GM23248 (cell line): ENCODE results near the gene C7orf57.

Source experiments
- EZH2 ChIP-seq: fragments of 200-600 bp; sonication (generic); IDR thresholded peaks from 2 replicates; pipeline ENCODE4 v1.6.1; 2018; ENCODE audit warnings: antibody characterized with exemption, mild to moderate bottlenecking; ENCODE audit not compliant: insufficient read depth, poor library complexity, severe bottlenecking
- EZH2phosphoT487 ChIP-seq: fragments of 200-600 bp; sonication (generic); IDR thresholded peaks from 2 replicates; pipeline ENCODE4 v1.6.1; 2018; ENCODE audit warnings: antibody characterized with exemption, moderate library complexity, mild to moderate bottlenecking, low read depth; ENCODE audit not compliant: insufficient read depth

DNA sequence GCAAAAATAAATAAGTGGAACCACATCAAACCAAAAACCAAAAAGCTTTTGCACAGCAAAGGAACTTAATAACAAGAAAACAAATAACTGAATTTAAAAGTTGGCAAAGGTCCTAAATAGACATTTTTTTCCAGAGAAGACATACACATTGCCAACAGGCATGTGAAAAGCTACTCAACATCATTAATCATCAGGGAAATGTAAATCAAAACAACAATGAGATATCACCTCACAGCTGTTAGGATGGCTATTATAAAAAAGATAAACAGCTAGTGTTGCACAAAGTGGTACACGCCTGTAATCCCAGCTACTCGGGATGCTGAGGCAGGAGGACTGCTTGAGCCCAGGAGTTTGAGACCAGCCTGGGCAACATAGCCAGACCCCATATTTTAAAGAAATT lies 4.2 kb upstream of the C7orf57 start:
- no peak for TF ChIP-seq EZH2
- no peak for TF ChIP-seq EZH2phosphoT487
